ENCODE measurements around the gene GARRE1. TPM values are rescaled to one million over a fixed set of nuclear protein-coding genes. Genes with fewer than 3 reads are reported as not detected.
A peak's percentile ranks its signal among the peaks of the same experiment; 100 is the strongest.
"Not testable (repeated sequence)": the region's sequence is repeated elsewhere in the genome, so short reads cannot be mapped to it uniquely, and the experiment has no call there.

The GARRE1 gene
- total RNA-seq, 4 donors from 2014 or later = 27.6 to 36.6 (median 31.7) TPM

DNA sequence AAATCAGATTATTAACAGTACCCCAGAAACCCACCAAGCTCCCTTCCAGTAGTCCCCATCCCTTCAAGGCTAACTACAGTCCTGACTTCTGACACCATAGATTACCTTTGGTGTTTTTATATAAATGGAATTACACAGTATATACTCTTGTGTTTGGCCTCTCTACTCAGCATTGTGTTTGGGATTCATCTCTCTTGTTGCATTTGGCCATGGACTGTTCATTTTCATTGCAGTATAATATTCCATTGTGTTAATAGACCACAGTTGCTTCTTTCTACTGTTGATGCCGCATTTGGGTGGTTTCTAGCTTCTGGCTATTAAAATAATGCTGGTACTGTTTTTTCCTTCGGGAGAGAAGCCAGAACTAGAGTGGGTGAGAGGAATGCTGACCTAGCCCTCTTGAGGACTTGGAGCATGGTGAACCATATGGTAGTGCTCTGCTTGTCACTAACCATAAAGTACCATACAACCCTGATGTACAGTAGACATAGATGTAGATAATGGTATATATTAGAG, 18.9 kb upstream of the GARRE1 start:
- WGBS, 2 donors = 72 to 83% methylated on average over 2 of the region's 2 CpGs
- TF ChIP-seq, protein P1, sequence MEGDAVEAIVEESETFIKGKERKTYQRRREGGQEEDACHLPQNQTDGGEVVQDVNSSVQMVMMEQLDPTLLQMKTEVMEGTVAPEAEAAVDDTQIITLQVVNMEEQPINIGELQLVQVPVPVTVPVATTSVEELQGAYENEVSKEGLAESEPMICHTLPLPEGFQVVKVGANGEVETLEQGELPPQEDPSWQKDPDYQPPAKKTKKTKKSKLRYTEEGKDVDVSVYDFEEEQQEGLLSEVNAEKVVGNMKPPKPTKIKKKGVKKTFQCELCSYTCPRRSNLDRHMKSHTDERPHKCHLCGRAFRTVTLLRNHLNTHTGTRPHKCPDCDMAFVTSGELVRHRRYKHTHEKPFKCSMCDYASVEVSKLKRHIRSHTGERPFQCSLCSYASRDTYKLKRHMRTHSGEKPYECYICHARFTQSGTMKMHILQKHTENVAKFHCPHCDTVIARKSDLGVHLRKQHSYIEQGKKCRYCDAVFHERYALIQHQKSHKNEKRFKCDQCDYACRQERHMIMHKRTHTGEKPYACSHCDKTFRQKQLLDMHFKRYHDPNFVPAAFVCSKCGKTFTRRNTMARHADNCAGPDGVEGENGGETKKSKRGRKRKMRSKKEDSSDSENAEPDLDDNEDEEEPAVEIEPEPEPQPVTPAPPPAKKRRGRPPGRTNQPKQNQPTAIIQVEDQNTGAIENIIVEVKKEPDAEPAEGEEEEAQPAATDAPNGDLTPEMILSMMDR (IDR thresholded peaks at IDR 0.05) = no peak
- TF ChIP-seq POLR2A (IDR thresholded peaks at IDR 0.05) = no peak
- no peak for DNase-seq (ENCODE audit: low spot score in 2 of 2)
- intact Hi-C loops (cut with DNase I; ENCODE audit: low total_unique reads) = loop anchor here (10.0 kb wide), 1 partner anchor 99 kb away; no protein-coding TSS in a partner anchor
- no peak overlapping the region for H3K4me3 ChIP-seq (ENCODE audit: low read depth, poor library complexity, severe bottlenecking)

DNA sequence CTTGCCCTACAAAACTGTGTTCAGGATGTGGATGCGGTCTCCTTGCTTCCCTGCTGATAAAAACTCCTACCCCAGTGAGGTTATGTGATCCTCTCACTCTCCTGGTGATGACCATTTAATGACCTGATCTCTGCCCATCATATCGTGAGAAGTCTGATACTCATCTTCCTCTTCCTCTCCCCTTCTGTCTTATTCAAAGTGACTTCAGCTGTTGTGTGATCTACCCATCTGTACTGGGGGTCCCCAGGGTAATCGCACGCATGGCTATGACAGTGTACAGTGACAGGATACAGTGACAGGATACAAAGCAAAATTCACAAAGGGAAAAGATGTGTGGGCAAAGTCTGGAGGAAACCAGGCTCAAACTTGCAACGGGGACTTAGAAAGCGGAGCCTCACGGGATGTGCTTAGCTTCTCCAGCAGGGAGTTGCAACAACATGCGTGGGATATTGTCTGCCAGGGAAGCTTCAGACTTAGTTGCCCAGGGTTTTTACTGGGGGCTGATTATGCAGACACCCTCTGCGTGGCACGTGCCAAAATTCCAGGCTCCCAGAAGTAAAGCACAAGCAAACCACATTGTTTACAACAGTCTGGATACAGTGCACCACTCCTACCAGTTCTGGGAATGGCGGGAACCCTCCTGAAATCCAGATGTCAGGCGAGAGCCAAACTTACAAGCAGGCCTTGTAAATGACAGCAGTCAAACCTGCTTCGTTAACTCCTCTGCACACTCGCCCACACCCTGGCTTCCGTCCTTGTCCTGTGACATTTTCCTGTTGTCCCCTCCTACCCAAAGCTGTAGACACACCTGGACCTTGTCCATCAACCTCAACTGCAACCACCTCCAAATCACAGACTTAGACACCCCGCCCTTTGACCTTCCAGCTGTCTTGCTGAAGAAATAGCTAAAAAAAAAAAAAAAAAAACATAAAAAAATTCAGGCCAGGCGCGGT, 18.0 kb upstream of the GARRE1 start:
- 40 to 43% methylated on average over 17 to 18 of the region's 18 CpGs for WGBS, 2 donors
- TF ChIP-seq, protein P1 (IDR thresholded peaks at IDR 0.05) = no peak
- TF ChIP-seq POLR2A (IDR thresholded peaks at IDR 0.05) = no peak
- DNase-seq (ENCODE audit: low spot score in 2 of 2) = peak; percentile 44 to 88
- intact Hi-C loops (cut with DNase I; ENCODE audit: low total_unique reads) = loop anchor here (10.0 kb wide), 1 partner anchor 98 kb away; no protein-coding TSS in a partner anchor
- no peak overlapping the region for H3K4me3 ChIP-seq (ENCODE audit: low read depth, poor library complexity, severe bottlenecking)

DNA sequence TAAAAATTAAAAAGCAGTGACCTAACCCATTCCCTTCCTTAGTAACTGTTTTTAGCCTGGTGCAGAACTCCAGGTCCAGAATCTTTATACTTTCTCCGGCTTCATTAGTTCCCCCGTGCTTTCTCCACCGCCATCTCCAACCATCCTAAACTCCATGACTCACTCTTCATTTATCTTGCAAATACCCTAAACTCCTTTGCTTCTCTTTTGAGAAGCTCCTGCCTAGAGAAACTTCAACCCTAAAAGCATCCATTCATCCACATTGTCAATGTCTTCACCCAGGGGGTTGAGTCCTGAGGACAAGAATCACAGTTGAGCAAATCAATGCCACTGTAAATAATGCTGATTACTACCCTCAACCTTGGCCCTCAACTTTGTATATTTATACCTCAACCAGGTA, 17.1 kb upstream of the GARRE1 start:
- DNase-seq (ENCODE audit: low spot score in 2 of 2) = no peak
- no peak overlapping the region for H3K4me3 ChIP-seq (ENCODE audit: low read depth, poor library complexity, severe bottlenecking)
- TF ChIP-seq POLR2A (IDR thresholded peaks at IDR 0.05) = no peak
- TF ChIP-seq, protein P1 (IDR thresholded peaks at IDR 0.05) = no peak
- intact Hi-C loops (cut with DNase I; ENCODE audit: low total_unique reads) = loop anchor here (10.0 kb wide), 1 partner anchor 98 kb away; no protein-coding TSS in a partner anchor
- 93 to 97% methylated on average over 3 of the region's 3 CpGs for WGBS, 2 donors

DNA sequence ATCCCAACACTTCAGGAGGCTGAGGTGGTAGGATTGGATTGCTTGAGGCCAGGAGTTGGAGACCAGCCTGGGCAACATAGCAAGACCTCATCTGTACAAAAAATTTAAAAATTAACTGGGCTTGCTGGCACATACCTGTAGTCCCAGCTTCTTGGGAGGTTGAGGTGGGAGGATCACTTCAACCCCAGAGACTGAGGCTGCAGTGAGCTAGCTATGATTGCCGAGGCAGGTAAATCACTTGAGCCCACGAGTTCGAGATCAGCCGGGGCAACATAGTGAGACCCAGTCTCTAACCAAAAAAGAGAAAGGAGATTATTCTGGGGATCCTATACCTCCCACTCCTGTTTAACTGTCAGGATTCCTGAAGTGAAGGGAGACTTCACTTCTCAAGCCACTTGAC, 16.4 kb upstream of the GARRE1 start:
- peak in 1 of 2 donors; percentile 12 for DNase-seq (ENCODE audit: low spot score in 2 of 2)
- no peak overlapping the region for H3K4me3 ChIP-seq (ENCODE audit: low read depth, poor library complexity, severe bottlenecking)
- TF ChIP-seq, protein P1 (IDR thresholded peaks at IDR 0.05) = no peak
- no peak for TF ChIP-seq POLR2A (IDR thresholded peaks at IDR 0.05)

DNA sequence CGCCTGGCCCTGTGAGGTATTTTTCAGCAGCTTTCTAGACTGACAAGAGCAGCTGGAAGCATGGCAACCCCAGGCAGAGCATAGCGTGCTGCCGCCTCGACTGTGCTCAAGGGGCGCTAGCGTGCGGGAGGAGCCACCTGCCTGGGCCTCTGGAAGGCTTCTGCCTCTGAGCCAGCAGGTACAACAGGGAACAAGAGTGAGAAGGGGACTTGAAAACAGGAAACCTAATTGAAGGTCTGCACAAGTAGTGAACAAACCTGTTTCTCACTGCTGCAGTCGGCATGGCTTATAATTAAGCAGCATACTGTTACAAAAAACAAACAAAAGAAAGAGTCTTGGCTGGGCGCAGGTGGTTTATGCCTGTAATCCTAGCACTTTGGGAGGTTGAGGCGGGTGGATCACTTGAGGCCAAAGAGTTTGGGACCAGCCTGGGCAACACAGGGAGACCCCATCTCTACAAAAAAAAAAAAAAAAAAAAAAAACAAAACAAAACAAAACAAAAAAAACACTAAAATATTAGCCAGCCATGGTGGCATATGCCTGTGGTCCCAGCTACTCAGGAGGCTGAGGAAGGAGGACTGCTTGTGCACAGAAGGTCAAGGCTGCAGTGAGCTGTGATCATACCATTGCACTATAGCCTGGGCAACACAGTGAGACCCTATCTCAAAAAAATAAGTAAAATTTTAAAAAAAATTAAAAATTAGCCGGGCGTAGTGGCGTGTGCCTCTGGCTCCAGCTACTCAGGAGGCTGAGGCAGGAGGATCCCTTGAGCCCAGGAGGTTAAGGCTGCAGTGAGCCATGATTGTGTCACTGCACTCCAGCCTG, 12.6 kb upstream of the GARRE1 start:
- DNase-seq (ENCODE audit: low spot score in 2 of 2) = no peak
- 78 to 79% methylated on average over 13 of the region's 13 CpGs for whole genome bisulfite sequencing, 2 donors
- no peak for TF ChIP-seq POLR2A (IDR thresholded peaks at IDR 0.05)
- TF ChIP-seq, protein P1 (IDR thresholded peaks at IDR 0.05) = no peak
- intact Hi-C loops (cut with DNase I; ENCODE audit: low total_unique reads) = no loop called here
- no peak overlapping the region for H3K4me3 ChIP-seq (ENCODE audit: low read depth, poor library complexity, severe bottlenecking)

More for the DNA sequence above, 16.4 kb upstream of the GARRE1 start:
- WGBS, 2 donors = 94 to 96% methylated on average over 4 of the region's 4 CpGs
- intact Hi-C loops (cut with DNase I; ENCODE audit: low total_unique reads) = loop anchor here (10.0 kb wide), 1 partner anchor 97 kb away; no protein-coding TSS in a partner anchor

DNA sequence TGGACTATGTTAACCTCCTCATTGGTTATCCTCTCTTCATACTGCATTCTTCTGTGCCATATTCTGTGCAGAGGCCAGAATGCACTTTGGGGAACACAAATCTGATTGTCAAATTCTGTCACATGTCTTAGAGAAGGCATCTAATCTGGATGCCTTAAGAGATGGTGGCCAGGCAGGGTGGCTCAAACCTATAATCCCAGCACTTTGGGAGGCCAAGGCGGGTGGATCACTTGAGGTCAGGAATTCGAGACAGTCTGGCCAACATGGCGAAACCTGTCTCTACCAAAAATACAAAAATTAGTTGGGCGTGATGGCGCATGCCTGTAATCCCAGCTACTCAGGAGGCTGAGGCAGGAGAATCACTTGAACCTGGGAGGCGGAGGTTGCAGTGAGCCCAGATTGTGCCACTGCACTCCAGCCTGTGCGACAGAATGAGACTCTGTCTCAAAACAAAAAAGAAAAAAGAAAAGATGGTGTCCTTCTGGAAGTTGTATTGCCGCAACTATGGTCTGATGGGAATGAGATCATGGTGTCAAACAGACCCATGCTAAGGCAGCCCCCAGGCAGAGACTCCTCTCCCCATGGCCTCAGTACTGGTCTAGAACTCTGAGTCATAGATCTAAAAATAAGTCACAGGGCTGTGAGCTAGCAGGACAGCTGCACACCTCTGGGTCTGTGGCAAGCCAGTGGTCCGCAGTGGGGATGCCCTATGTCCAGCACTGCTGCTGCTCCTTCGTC, 11.0 kb upstream of the GARRE1 start:
- 91 to 95% methylated on average over 10 of the region's 10 CpGs for WGBS, 2 donors
- DNase-seq (ENCODE audit: low spot score in 2 of 2); H3K4me3 ChIP-seq (ENCODE audit: low read depth, poor library complexity, severe bottlenecking); intact Hi-C loops (cut with DNase I; ENCODE audit: low total_unique reads): not testable (repeated sequence)
